HFF-Myc (cell line): ENCODE measurements around the gene CAMP.

ENCODE experiments used
- DNase-seq: peaks from one replicate; pipeline ENCODE4 v3.0.0-alpha.2; 2011; ENCODE audit warnings: low read depth; ENCODE audit errors: extremely low read depth
- H3K4me3 ChIP-seq: replicated peaks from 2 replicates; pipeline ENCODE4 v1.5.1; 2011; ENCODE audit warnings: low read depth, mild to moderate bottlenecking, control low read depth, low read length
- TF ChIP-seq, protein P1 (sequence below): IDR thresholded peaks from 2 replicates; pipeline ENCODE4 v1.5.1; 2012; ENCODE audit warnings: mild to moderate bottlenecking, low read depth, low read length, control low read depth; ENCODE audit errors: missing control alignments

The CAMP gene

DNA sequence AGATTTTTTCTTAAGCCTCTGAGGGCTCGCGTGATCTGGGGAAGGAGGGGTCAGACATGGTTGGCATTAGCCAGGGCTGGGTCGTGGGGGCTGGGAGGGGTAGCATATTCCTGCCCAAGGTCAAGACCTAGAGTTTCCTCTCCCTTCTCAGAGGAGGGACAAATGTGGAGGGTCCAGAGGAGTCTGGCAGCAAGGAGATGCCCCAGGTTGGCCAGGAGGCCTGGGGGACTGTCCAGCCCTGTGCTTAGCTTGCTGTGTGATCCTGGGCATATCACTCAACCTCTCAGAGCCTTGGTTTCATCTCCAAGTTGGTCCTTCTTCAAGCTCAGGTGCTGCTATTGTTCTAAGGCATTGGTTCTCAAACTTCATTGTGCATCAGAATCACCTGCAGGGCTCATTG lies 9.1 kb upstream of the CAMP start:
- no peak overlapping the region for H3K4me3 ChIP-seq
- DNase-seq, result no peak
- TF ChIP-seq, protein P1, sequence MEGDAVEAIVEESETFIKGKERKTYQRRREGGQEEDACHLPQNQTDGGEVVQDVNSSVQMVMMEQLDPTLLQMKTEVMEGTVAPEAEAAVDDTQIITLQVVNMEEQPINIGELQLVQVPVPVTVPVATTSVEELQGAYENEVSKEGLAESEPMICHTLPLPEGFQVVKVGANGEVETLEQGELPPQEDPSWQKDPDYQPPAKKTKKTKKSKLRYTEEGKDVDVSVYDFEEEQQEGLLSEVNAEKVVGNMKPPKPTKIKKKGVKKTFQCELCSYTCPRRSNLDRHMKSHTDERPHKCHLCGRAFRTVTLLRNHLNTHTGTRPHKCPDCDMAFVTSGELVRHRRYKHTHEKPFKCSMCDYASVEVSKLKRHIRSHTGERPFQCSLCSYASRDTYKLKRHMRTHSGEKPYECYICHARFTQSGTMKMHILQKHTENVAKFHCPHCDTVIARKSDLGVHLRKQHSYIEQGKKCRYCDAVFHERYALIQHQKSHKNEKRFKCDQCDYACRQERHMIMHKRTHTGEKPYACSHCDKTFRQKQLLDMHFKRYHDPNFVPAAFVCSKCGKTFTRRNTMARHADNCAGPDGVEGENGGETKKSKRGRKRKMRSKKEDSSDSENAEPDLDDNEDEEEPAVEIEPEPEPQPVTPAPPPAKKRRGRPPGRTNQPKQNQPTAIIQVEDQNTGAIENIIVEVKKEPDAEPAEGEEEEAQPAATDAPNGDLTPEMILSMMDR, result no peak

DNA sequence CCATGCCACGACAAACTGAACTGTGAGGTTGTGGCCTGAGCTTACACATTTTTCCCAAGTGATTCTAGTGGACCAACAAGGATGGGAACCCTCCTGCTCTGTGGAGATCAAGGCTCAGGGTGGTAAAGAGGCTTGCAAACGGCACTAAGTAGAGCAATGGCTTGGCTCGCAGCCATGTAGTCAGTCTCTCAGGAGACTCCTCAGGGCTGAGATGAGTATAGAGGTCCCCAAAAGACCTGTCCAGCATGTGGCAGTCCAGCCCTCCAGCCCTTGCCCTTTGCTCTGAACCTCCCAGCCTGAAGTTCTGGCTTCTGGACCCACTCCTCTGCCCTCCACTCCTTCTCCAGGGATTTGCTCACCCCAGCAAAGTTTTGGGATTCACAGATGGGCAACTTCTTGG lies 8.3 kb upstream of the CAMP start:
- no peak for DNase-seq
- TF ChIP-seq, protein P1, result no peak
- H3K4me3 ChIP-seq, result no peak overlapping the region

- DNase-seq, result no peak
- TF ChIP-seq, protein P1, result no peak
- H3K4me3 ChIP-seq, result no peak overlapping the region
These were observed 7.8 kb upstream of the CAMP start for GRCh38 chr3:48215466-48215865.

DNA sequence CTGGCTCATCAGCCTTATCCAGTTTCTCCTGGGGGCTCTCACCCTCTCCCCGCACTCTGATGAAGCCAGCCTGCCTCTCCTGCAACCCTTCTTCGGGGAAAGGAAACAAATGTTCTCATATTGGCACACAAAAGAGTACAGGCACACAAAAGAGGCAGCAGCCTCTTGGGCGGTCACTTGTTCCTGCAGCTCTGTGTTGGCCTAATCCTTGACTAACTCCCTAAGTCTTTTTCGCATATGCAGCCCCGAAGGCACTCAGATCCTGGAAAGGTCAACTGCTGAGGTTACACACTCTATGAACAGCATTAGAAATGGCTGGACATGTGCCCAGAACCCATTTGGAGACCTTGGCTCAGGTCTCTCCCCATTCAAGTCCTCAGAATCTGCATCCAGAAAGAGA lies 7.4 kb upstream of the CAMP start:
- no peak for DNase-seq
- TF ChIP-seq, protein P1, result no peak
- no peak overlapping the region for H3K4me3 ChIP-seq

DNA sequence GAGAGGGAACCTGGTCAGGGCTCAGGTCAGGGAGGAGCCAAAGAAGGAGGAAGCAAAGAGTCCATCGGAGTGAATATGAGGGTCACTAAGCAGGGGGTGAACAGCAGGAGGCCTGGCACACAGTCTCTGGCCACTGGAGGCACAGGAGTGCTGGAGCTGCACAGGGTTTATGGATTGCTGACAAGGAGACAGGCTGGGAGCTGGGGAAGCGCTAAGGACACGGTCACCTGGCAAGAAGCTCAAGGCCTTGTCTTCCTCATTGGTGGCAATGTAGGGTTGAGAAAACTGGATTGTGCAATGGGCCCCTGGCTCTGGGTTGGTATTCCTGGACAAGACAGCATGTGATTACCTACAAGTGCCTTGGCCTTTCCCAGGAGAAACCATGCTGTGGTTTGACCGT lies 5.8 kb upstream of the CAMP start:
- no peak for DNase-seq
- TF ChIP-seq, protein P1, result no peak
- H3K4me3 ChIP-seq, result no peak overlapping the region

GRCh38 chr3:48218537-48218936 lies 4.8 kb upstream of the CAMP start:
- TF ChIP-seq, protein P1, result no peak
- no peak for DNase-seq
- H3K4me3 ChIP-seq, result no peak overlapping the region

GRCh38 chr3:48219543-48219942 lies 3.8 kb upstream of the CAMP start:
- no peak overlapping the region for H3K4me3 ChIP-seq
- no peak for DNase-seq
- TF ChIP-seq, protein P1, result no peak
